HepG2 (cell line): ENCODE results near the gene DLG4. TPM values are rescaled to one million over a fixed set of nuclear protein-coding genes. Genes with fewer than 3 reads are reported as not detected.

ENCODE experiments used
- AGO1 ChIP-seq: fragments of 200-400 bp; formaldehyde crosslinking; IDR thresholded peaks from 2 replicates; pipeline ENCODE4 v1.6.1; 2017; ENCODE audit warnings: mild to moderate bottlenecking, low read depth, low read length, moderate library complexity; ENCODE audit not compliant: poor library complexity, severe bottlenecking
- AGO2 ChIP-seq: fragments of 200-400 bp; formaldehyde crosslinking; optimal IDR thresholded peaks from 2 replicates; pipeline ENCODE3; 2017; ENCODE audit warnings: mild to moderate bottlenecking, low read depth, low read length, moderate library complexity
- AKNA ChIP-seq: sonication (generic); formaldehyde crosslinking; IDR thresholded peaks from 2 replicates; pipeline ENCODE4 v1.4.0; 2020; ENCODE audit warnings: missing genetic modification reagents, borderline replicate concordance
- CREM ChIP-seq, 2 experiments: sonication (generic) in 1 of 2; formaldehyde crosslinking in 1 of 2; IDR thresholded peaks; 2 replicates each; pipeline versions ENCODE4 v1.4.0 to v1.6.1; 2016 to 2020; ENCODE audit warnings: antibody characterized with exemption in 1 of 2, mild to moderate bottlenecking in 1 of 2, missing genetic modification reagents in 1 of 2
- FOXA3 ChIP-seq: IDR thresholded peaks from 2 replicates; pipeline ENCODE4 v1.6.1; 2016; ENCODE audit warnings: missing genetic modification reagents, missing compliant biosample characterization
- GLI4 ChIP-seq: sonication (generic); formaldehyde crosslinking; IDR thresholded peaks from 2 replicates; pipeline ENCODE4 v1.5.1; 2020; ENCODE audit warnings: missing genetic modification reagents, mild to moderate bottlenecking, moderate library complexity, borderline replicate concordance
- GPN1 ChIP-seq: sonication (generic); formaldehyde crosslinking; IDR thresholded peaks from 2 replicates; pipeline ENCODE4 v1.5.1; 2020; ENCODE audit warnings: missing genetic modification reagents, borderline replicate concordance
- NCOA5 ChIP-seq: sonication (generic); formaldehyde crosslinking; IDR thresholded peaks from 2 replicates; pipeline ENCODE4 v1.4.0; 2020; ENCODE audit warnings: missing genetic modification reagents
- REXO4 ChIP-seq: sonication (generic); formaldehyde crosslinking; IDR thresholded peaks from 2 replicates; pipeline ENCODE4 v1.8.0; 2022; ENCODE audit warnings: missing genetic modification reagents, mild to moderate bottlenecking, borderline replicate concordance
- SRSF9 ChIP-seq: fragments of 200-400 bp; formaldehyde crosslinking; IDR thresholded peaks from 2 replicates; pipeline ENCODE4 v1.6.1; 2018; ENCODE audit warnings: borderline replicate concordance, mild to moderate bottlenecking, low read depth, low read length; ENCODE audit not compliant: insufficient read depth, poor library complexity, severe bottlenecking
- TOPORS ChIP-seq: sonication (generic); formaldehyde crosslinking; IDR thresholded peaks from 2 replicates; pipeline ENCODE4 v1.8.0; 2023; ENCODE audit warnings: mild to moderate bottlenecking, missing genetic modification reagents
- TSC22D2 ChIP-seq: sonication (generic); formaldehyde crosslinking; IDR thresholded peaks from 2 replicates; pipeline ENCODE4 v1.5.1; 2020; ENCODE audit warnings: missing genetic modification reagents, mild to moderate bottlenecking, borderline replicate concordance
- WIZ ChIP-seq: sonication (generic); formaldehyde crosslinking; IDR thresholded peaks from 2 replicates; pipeline ENCODE4 v1.5.1; 2020; ENCODE audit warnings: mild to moderate bottlenecking, missing genetic modification reagents
- ZNF317 ChIP-seq: sonication (generic); formaldehyde crosslinking; IDR thresholded peaks from 2 replicates; pipeline ENCODE4 v1.5.0; 2020; ENCODE audit warnings: mild to moderate bottlenecking, missing genetic modification reagents
- ZNF512B ChIP-seq: sonication (generic); formaldehyde crosslinking; IDR thresholded peaks from 2 replicates; pipeline ENCODE4 v1.5.1; 2020; ENCODE audit warnings: missing genetic modification reagents, mild to moderate bottlenecking, borderline replicate concordance
- ZNF513 ChIP-seq: sonication (generic); formaldehyde crosslinking; conservative IDR thresholded peaks from 2 replicates; pipeline ENCODE4 v1.5.0; 2020; ENCODE audit warnings: missing genetic modification reagents
- polyA plus RNA-seq, 8 experiments: library from polyadenylated mRNA; depleted of rRNA in 3 of 8; stranded (reverse) in 7 of 8; unstranded in 1 of 8; fragments of >200 nt; fragmentation: Illumina TruSeq in 4 of 8; extraction: Trizol in 4 of 8; gene quantifications; 2 replicates each; pipeline versions ENCODE4 v1.2.1 to v1.2.3, GENCODE V29; 2011 to 2016; ENCODE audit warnings: low read depth in 4 of 8, missing spikeins in 1 of 8, mixed read lengths in 1 of 8; ENCODE audit not compliant: insufficient read depth in 1 of 8
- total RNA-seq, 5 experiments: library from RNA; depleted of rRNA; stranded (reverse); fragments of >200 nt; fragmentation: Illumina TruSeq; extraction: Trizol; gene quantifications; 2 replicates each; pipeline ENCODE4 v1.2.3, GENCODE V29; 2016; ENCODE audit warnings: low read depth in 1 of 5
- TF ChIP-seq, protein P1 (sequence below): sonication (generic); formaldehyde crosslinking; IDR thresholded peaks from 2 replicates; pipeline ENCODE4 v1.4.0; 2020; ENCODE audit warnings: mild to moderate bottlenecking, missing genetic modification reagents

Gene DLG4
- total and polyA plus RNA-seq, 2 of the 13 experiments (the other 11 are each of a cell fraction or from before 2014, with no cell fraction given) = 0.71 to 4.3 TPM

- no peak for TF ChIP-seq TSC22D2 (CRISPR knock-in tag)
- no peak for TF ChIP-seq GLI4 (CRISPR knock-in tag)
- TF ChIP-seq REXO4 = no peak
- peak; percentile 1 for TF ChIP-seq AGO1
- no peak for TF ChIP-seq ZNF317
- TF ChIP-seq NCOA5 (CRISPR knock-in tag) = no peak
- no peak for TF ChIP-seq GPN1 (CRISPR knock-in tag)
- no peak for TF ChIP-seq AKNA (CRISPR knock-in tag)
- no peak for TF ChIP-seq ZNF513 (CRISPR knock-in tag)
- no peak for TF ChIP-seq FOXA3 (CRISPR knock-in tag)
- TF ChIP-seq, protein P1, sequence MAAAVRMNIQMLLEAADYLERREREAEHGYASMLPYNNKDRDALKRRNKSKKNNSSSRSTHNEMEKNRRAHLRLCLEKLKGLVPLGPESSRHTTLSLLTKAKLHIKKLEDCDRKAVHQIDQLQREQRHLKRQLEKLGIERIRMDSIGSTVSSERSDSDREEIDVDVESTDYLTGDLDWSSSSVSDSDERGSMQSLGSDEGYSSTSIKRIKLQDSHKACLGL (CRISPR knock-in tag) = no peak
- no peak for TF ChIP-seq ZNF512B
- TF ChIP-seq TOPORS (CRISPR knock-in tag) = no peak
- no peak for TF ChIP-seq WIZ
- no peak for TF ChIP-seq SRSF9
- TF ChIP-seq AGO2 = peak; percentile 87
- TF ChIP-seq CREM (IDR thresholded peaks at IDR 0.05) = no peak
- TF ChIP-seq CREM (CRISPR knock-in tag; IDR thresholded peaks at IDR 0.05) = no peak
Observed at GRCh38 chr17:7260651-7261378, 41.2 kb upstream of the DLG4 start (continued).
